GM21619 (cell line): ENCODE data around the gene NAXD.
"Not testable (repeated sequence)": the region's sequence is repeated elsewhere in the genome, so short reads cannot be mapped to it uniquely, and the experiment has no call there.

Experiments
- ATAC-seq: cut with Tn5 transposase; IDR thresholded peaks from one replicate; pipeline ENCODE4 v1.9.1; 2021; ENCODE audit not compliant: unreplicated experiment

NAXD gene

GRCh38 chr13:110627761-110628476 lies 12.6 kb downstream of the NAXD start:
- ATAC-seq = no peak

DNA sequence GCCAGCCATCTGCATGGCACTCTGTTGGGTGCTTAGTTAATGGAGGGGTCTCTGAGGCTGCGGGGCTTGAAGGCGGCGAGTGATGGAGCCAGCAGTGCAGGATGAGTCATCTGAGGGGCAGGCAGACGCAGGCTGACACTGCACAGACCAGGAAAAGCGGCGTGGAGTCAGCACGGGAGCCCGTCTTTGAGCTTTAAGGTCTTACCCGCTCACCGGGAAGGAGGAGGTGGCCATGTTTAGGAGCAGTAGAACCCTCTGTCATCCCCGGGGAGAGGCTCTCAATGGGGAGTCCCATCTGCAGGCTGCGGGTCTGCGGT lies 13.1 kb downstream of the NAXD start:
- no peak for ATAC-seq

- no peak for ATAC-seq
Measured at GRCh38 chr13:110628952-110629701, 13.8 kb downstream of the NAXD start.

DNA sequence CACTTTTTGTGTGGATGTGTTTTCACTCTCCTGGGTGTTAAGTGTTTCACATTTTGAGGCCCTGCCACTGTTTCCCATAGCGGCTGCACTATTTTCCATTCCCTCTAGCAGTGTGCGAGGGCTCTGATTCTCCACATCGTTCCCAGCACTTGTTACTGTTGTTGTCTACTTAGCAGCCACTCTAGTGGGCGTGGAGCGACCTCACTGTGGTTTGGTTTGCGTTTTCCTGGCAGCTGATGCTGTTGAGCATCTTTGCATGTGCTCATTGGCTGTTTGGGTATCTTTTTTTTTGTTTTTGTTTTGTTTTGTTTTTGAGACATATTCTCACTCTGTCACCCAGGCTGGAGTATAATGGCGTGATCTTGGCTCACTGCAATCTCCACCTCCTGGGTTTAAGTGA lies 14.4 kb downstream of the NAXD start:
- no peak for ATAC-seq

- ATAC-seq = no peak
Measured at GRCh38 chr13:110630566-110631119, 15.3 kb downstream of the NAXD start.

GRCh38 chr13:110632255-110632654 lies 16.9 kb downstream of the NAXD start:
- ATAC-seq = not testable (repeated sequence)

- no peak for ATAC-seq
Measured at GRCh38 chr13:110633776-110634175, 18.4 kb downstream of the NAXD start.

DNA sequence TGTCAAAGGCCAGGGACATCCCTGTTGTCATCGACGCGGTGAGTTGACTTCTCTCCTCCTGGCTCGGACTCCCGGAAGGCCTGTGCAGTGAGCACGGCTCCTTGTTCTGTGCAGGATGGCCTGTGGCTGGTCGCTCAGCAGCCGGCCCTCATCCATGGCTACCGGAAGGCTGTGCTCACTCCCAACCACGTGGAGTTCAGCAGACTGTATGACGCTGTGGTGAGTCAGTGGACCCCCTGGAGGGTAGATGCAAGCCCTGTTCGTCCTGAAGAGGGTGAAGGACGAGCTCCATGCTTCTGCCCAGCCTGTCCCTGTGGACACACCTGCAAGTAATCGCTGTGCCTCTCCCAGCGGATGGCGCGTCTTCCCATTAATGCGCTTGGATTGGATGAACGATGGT lies 19.2 kb downstream of the NAXD start:
- ATAC-seq = no peak

GRCh38 chr13:110635405-110636002 lies 20.2 kb downstream of the NAXD start:
- ATAC-seq = no peak

- no peak for ATAC-seq
Measured at GRCh38 chr13:110636053-110636475, 20.7 kb downstream of the NAXD start.

DNA sequence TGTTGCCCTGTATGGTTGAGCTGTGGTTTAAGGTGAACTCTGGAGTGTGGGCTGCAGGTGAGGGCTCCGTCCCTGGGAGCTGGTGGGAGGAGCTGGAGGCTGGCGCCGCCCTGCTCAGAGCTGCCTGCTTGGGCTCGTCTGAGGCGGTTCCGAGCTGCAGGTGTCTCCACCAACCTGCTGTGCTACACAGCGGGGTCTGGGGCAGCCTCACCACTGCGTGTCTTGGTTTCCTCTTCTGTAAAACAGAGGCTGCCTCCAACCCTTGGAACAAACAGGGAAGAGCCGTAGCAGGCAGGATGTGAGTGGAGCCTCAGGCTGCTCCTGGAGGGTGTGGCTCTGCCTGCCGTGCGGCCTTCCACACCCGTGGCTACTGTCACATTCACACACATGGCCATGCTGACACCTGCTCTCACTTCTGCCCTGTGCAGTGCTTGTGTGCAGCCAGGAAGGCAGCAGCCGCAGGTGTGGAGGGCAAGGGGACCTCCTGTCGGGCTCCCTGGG lies 21.4 kb downstream of the NAXD start:
- ATAC-seq = no peak

- ATAC-seq = no peak
Measured at GRCh38 chr13:110637275-110637674, 21.9 kb downstream of the NAXD start.

DNA sequence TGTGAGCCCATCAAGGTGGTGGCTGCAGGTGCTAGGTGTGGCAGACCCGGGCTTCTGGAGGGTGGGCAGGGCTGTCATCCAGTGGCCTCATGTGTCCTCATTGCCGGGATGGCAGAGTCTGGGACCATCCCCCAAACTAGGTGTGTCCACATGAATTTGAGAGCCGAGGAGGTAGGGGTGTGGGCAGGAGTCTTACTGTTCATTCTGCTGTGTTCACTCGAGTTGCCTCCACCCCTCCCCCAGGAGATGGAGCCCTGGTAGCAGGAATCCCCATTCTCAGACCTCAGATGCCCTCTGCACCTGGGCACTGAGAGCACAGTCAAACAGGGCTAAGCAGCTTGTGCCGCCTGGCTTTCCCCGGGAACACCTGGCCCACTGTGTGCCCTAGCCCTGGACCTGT lies 22.4 kb downstream of the NAXD start:
- ATAC-seq = no peak

DNA sequence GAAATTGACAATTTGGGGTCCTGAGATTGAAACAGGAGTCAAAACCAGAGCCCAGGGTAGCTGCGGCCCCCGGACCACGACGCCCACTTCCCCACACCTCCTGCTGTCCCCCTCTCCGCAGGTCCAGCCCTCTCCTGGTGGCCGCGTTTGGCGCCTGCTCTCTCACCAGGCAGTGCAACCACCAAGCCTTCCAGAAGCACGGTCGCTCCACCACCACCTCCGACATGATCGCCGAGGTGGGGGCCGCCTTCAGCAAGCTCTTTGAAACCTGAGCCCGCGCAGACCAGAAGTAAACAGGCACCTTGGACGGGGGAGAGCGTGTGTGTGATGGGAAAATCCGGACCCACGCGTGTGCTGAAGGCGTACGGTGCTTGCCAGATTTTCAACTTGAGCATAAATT lies 22.9 kb downstream of the NAXD start:
- no peak for ATAC-seq

DNA sequence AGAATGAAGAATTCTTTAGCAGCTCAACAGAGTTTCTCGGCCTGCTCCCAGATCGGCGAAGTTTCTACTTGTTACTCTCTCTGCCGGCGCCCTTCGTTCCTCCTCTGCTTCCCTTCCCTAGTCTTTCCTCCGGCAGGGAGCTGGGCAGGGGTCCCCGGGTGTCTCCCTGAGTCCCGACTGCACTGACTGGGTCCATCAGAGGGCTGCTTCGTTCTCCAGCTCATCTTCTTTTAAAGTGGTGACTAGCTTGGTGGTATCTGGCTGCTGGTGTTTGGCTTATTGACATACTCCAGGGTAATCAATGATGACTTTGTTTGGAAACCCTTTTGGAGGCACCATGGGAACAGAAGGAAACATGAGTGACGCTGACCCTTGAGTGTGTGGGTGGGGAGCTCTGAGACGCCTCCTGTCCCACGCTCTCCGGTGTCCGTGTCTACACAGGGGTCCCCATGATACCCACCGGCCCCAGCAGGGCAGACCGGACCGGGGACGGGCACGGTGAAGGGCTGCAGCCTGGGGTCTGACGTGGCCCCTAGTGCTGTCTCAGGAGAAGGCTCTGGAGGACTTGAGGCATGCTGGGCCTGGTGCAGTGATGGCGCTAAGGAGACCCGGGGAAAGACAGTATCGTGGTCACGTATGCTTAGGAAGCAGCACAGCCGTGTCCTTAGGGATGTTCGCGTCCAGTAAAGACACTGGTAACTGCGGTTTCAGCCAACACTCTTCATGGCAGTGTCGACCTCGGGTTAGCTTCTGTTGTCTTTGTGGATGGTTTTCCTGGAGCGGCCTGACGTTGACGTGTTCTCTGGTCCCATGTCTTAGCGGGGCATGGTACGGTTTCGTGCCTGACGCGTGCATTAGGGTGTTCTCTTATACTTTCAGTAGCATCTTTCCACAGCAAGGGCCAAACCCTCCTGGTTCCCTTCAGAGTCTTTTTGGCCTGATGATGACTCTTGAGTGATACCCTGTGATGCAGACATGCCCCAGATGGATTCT lies 23.8 kb downstream of the NAXD start:
- ATAC-seq = no peak

DNA sequence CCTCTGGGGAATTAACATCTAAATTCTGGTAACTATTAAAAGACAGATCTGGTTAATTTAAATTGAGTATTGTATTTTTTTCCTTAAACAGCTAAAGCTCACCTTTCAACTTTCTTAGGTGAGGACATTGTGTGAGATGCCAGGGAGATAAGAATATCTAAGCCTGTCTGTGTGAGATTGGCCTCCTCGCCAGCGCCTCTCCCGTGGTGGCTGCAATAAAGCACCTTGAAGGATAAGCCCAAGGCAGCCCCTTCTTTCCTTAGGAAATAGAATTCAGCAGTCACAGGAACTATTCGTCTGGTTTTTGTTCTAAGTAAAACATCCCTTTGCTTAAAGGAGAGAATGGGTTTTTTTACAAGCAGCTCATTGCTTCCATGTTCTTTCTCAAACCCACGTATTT lies 24.6 kb downstream of the NAXD start:
- no peak for ATAC-seq

GRCh38 chr13:110640591-110641029 lies 25.3 kb downstream of the NAXD start:
- no peak for ATAC-seq

DNA sequence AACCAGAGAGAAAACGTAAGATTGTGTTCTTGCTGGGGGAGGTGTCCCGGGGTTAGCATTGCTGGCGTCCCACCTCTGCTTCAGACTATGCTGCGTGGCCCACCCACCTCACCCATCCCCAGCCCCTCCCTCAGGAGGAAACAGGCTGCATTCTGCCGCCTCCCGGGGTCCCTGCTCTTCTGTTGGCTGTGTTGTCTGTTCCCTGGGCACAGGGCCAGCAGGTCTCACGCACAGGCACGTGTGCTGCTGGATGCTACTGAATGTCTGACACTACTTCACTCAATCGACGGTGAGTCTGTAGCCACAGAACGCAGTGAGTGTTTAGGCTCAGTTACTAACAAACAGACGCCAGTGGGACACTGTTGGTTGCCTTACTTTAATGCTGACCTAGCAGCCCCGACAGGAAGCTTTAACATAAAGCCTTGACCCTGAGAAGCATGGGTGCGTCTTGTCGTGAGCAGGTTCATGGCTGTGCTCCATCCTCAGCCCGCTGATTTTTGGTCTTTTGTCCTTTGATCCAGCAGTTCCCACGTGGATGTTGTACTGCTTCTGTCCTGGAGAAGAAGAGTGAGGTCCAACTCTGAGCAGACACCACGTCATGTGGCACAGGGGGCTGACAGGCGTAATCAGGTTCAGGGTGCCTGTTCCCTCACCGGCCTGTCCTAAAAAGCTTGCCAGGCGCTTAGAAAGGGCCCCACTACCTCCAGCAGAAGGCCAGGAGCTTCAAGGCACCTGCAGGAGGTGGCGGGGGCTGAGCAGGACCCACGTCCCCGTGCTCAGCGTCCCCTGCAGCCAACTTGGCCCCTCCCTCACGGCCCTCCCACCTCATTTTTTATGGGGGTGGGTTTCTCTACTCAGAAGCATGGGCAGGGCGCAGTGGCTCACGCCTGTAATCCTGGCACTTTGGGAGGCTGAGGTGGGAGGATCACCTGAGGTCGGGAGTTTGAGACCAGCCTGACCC lies 26.0 kb downstream of the NAXD start:
- ATAC-seq = no peak

DNA sequence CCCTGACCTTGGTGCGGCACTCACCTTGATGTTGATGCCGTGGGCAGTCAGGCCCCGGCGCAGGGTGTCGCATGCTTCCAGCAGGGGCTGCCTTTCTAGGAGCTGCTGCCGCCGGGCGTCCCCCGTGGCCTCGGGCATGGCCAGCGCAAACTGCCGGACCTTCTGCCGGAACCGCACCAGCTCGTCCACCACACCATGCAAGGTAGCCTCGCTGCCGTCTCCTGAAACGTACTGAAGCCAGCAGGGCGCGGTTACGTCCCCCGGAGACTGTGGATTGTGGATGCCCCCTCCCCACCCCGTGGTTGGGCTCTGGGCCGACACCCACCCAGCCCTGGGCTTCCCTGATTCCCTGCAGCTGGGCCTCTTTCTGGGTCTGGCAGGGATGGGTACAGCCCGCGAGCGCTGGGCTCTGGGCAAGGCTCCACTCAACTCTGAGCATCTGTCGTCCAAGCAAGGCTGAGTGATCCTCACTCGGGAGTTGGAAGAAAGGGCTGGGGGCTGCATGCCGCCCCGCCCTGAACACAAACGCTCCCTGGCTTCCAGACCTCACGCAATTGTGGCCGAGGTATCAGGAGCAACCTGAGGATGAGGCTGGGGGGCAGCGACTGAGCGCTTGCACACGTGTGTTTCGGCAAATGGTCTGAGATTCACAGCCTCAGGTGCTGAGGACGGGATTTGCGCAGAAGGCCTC lies 27.1 kb downstream of the NAXD start:
- ATAC-seq = no peak
